ENCODE results near the gene GAD1.
A peak's percentile ranks its signal among the peaks of the same experiment; 100 is the strongest.

Gene GAD1

GRCh38 chr2:170818036-170818751, 1.5 kb downstream of the GAD1 start:
- no peak for DNase-seq

GRCh38 chr2:170818752-170819470, 2.2 kb downstream of the GAD1 start:
- DNase-seq, result no peak

- no peak for DNase-seq
Measured at GRCh38 chr2:170819680-170820664, 3.3 kb downstream of the GAD1 start.

GRCh38 chr2:170820757-170821530, 4.3 kb downstream of the GAD1 start:
- peak; percentile 39 for DNase-seq

- peak; percentile 35 for DNase-seq
Measured at GRCh38 chr2:170821531-170822289, 5.0 kb downstream of the GAD1 start.

- no peak for DNase-seq
Measured at GRCh38 chr2:170822290-170823087, 5.8 kb downstream of the GAD1 start.

GRCh38 chr2:170823088-170823897, 6.6 kb downstream of the GAD1 start:
- no peak for DNase-seq

GRCh38 chr2:170823898-170824215, 7.2 kb downstream of the GAD1 start:
- DNase-seq, result no peak

GRCh38 chr2:170824526-170825015, 7.9 kb downstream of the GAD1 start:
- DNase-seq, result no peak

- DNase-seq, result no peak
Measured at GRCh38 chr2:170827841-170828532, 11.3 kb downstream of the GAD1 start.

GRCh38 chr2:170828533-170828916, 11.8 kb downstream of the GAD1 start:
- no peak for DNase-seq

GRCh38 chr2:170829036-170829435, 12.3 kb downstream of the GAD1 start:
- DNase-seq, result no peak

- no peak for DNase-seq
Measured at GRCh38 chr2:170830166-170830565, 13.5 kb downstream of the GAD1 start.

GRCh38 chr2:170831115-170831514, 14.4 kb downstream of the GAD1 start:
- no peak for DNase-seq

GRCh38 chr2:170836027-170836426, 19.3 kb downstream of the GAD1 start:
- DNase-seq, result no peak

GRCh38 chr2:170840717-170841210, 24.1 kb downstream of the GAD1 start:
- DNase-seq, result no peak

GRCh38 chr2:170842785-170843184, 26.1 kb downstream of the GAD1 start:
- no peak for DNase-seq

GRCh38 chr2:170843656-170844055, 27.0 kb downstream of the GAD1 start:
- no peak for DNase-seq

- DNase-seq, result peak; percentile 23
Measured at GRCh38 chr2:170845343-170845742, 28.7 kb downstream of the GAD1 start.
